Lung (tissue), 12 donors: ENCODE results near the gene ABHD14A. TPM values are rescaled to one million over a fixed set of nuclear protein-coding genes. Genes with fewer than 3 reads are reported as not detected.
A peak's percentile ranks its signal among the peaks of the same experiment; 100 is the strongest.

Source experiments
- ATAC-seq: fragments of 200-7000 bp; cut with Tn5 transposase; one replicate; pipeline ENCODE4 v1.9.1; 2020; ENCODE audit warnings: moderate number of reproducible peaks; ENCODE audit not compliant: insufficient read depth, low FRiP score
- DNase-seq, 3 donors: peaks; one replicate each; pipeline ENCODE4 v3.0.0-alpha.2; 2013 to 2017
- H3K27ac ChIP-seq, 2 donors: one replicate each; pipeline ENCODE4 v1.5.1; 2013; ENCODE audit warnings: mild to moderate bottlenecking in 2 of 2, moderate library complexity in 2 of 2, control low read depth in 1 of 2, inconsistent platforms in 1 of 2, low read depth in 1 of 2, low read length in 1 of 2
- H3K27me3 ChIP-seq, 3 donors: one replicate each; pipeline ENCODE4 v1.5.1; 2013; ENCODE audit warnings: low read length in 2 of 3; ENCODE audit not compliant: control insufficient read depth in 3 of 3, insufficient read depth in 3 of 3
- H3K36me3 ChIP-seq, 4 donors: one replicate each; pipeline ENCODE4 v1.5.1; 2013; ENCODE audit warnings: low read length in 4 of 4, mild to moderate bottlenecking in 1 of 4, moderate library complexity in 1 of 4; ENCODE audit not compliant: control insufficient read depth in 4 of 4, insufficient read depth in 4 of 4
- H3K4me1 ChIP-seq, 5 donors: one replicate each; pipeline ENCODE4 v1.5.1; 2013; ENCODE audit warnings: low read length in 5 of 5, mild to moderate bottlenecking in 2 of 5, moderate library complexity in 1 of 5; ENCODE audit not compliant: control insufficient read depth in 5 of 5, insufficient read depth in 5 of 5
- H3K4me3 ChIP-seq: one replicate; pipeline ENCODE4 v1.5.1; 2013; ENCODE audit warnings: mild to moderate bottlenecking, control low read depth, moderate library complexity
- H3K9ac ChIP-seq, 2 donors: one replicate each; pipeline ENCODE4 v1.5.1; 2013; ENCODE audit warnings: low read length in 2 of 2, control low read depth in 1 of 2; ENCODE audit not compliant: insufficient read depth in 1 of 2
- H3K9me3 ChIP-seq, 4 donors: one replicate each; pipeline ENCODE4 v1.5.1; 2013; ENCODE audit warnings: low read length in 3 of 4, mild to moderate bottlenecking in 1 of 4, moderate library complexity in 1 of 4; ENCODE audit not compliant: control insufficient read depth in 4 of 4, insufficient read depth in 3 of 4
- CTCF ChIP-seq: IDR thresholded peaks from 2 replicates; pipeline ENCODE4 v1.5.1; 2012; ENCODE audit warnings: mild to moderate bottlenecking; ENCODE audit errors: control extremely low read depth, extremely low read depth
- WGBS, 2 donors: extraction: QIAGEN DNeasy Blood & Tissue Kit; methylation state at CpG; one replicate each; pipeline ENCODE4 v1.1.7; 2013; 5-methylcytosine and 5-hydroxymethylcytosine counted together
- polyA plus RNA-seq, 2 donors: library from polyadenylated mRNA; stranded (reverse); fragments of 200-250 nt; gene quantifications; one replicate each; pipeline ENCODE4 v1.2.1, GENCODE V29; 2013
- total RNA-seq, 2 donors: library from RNA; depleted of rRNA in 1 of 2; stranded (reverse); fragments of >200 nt in 1 of 2; gene quantifications; one replicate each; pipeline ENCODE4 v1.2.1, GENCODE V29; 2014 to 2021
- donor health status: control.
- donor health status: control.
- donor health status: Bipolar disorder and iron deficiency.
- donor health status: healthy.
- donor health status: DM: yes; HTN: yes; CAD: no.

The ABHD14A gene
- total and polyA plus RNA-seq, 4 donors: 7.2 to 62.8 (median 21.8) TPM

- Histone ChIP-seq H3K4me1 (peaks cover 0 to 34% (median 12%) of the 10 kb centered on the region in 5 donors), H3K27ac (peak overlapping the region in 1 of 2 donors; percentile 92), H3K4me3 (no peak overlapping the region), H3K27me3 (no peaks in the 10 kb centered on the region), H3K9me3 (no peaks in the 10 kb centered on the region), H3K36me3 (no peaks in the 10 kb centered on the region), H3K9ac (no peak overlapping the region)
- no peak for ATAC-seq
- DNase-seq: no peak
- no peak for TF ChIP-seq CTCF
- 93 to 97% methylated on average over 7 of the region's 7 CpGs for WGBS, 2 donors
These were observed 45.9 kb downstream of the ABHD14A start for GRCh38 chr3:52020796-52021195.

- no peak for TF ChIP-seq CTCF
- no peaks in the 10 kb centered on the region for H3K9me3 ChIP-seq
- no peaks in the 10 kb centered on the region for H3K27me3 ChIP-seq
- 69 to 72% methylated on average over 10 of the region's 10 CpGs for WGBS, 2 donors
- H3K9ac ChIP-seq: no peak overlapping the region
- H3K27ac ChIP-seq: peak overlapping the region; percentile 37 to 92
- no peak for ATAC-seq
- no peaks in the 10 kb centered on the region for H3K36me3 ChIP-seq
- peak in 1 of 3 donors; percentile 44 for DNase-seq
- H3K4me3 ChIP-seq: no peak overlapping the region
- peaks cover 0 to 36% (median 12%) of the 10 kb centered on the region in 5 donors for H3K4me1 ChIP-seq
These were observed 46.8 kb downstream of the ABHD14A start for GRCh38 chr3:52021489-52022268.

- H3K9me3 ChIP-seq: no peaks in the 10 kb centered on the region
- ATAC-seq: no peak
- H3K36me3 ChIP-seq: no peaks in the 10 kb centered on the region
- H3K9ac ChIP-seq: no peak overlapping the region
- H3K27ac ChIP-seq: peak overlapping the region; percentile 17 to 92
- peaks cover 0 to 36% (median 12%) of the 10 kb centered on the region in 5 donors for H3K4me1 ChIP-seq
- 66 to 84% methylated on average over 20 of the region's 20 CpGs for WGBS, 2 donors
- no peaks in the 10 kb centered on the region for H3K27me3 ChIP-seq
- TF ChIP-seq CTCF: no peak
- DNase-seq: no peak
- H3K4me3 ChIP-seq: no peak overlapping the region
These were observed 47.6 kb downstream of the ABHD14A start for GRCh38 chr3:52022323-52023100.
